Left hindlimb (tissue), 1 donor: ENCODE results near the gene ZNF587.
"Not testable (repeated sequence)": the region's sequence is repeated elsewhere in the genome, so short reads cannot be mapped to it uniquely, and the experiment has no call there.

Experiments
- DNase-seq: peaks from one replicate; pipeline ENCODE4 v3.0.0-alpha.2; 2018

The ZNF587 gene

DNA sequence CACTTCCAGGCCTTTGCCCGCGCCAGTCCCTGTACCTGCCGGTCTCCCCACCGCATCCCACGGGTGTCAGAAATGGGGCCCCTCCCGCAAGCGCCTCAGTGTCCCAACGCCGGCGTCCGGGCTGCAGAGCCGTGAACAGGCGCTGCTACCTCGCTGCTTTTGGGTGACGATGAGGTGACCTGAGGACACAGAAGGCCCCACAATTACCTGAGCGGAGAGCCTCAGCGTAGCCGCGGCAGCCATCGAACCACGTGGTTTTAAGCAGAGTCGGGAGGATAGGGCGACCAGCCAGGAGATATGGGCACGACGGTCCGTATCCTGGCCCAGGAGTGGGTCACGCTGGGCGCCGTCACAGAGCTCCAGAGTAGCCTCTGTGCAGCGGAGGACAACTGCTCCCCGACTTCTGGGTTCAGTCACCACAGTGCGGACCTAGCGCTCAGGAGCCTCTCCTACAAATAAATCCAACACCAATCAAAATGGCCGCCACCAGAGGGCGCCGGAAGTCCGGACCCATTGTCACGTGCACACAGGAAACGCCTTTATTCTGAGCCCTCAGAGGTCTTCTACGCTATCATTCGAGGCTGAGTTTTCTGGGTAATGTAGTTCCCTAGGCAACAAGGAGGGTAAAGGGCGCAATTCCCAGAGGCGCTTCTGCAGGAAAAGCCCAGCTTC, 39.0 kb downstream of the ZNF587 start, which contains the start of gene ZNF814:
ZNF814 (minus strand) TSS at position 478 of the 672 bp plus-strand sequence; CDS start at position 243, 235 bp downstream.
- peak; percentile 90 for DNase-seq

DNA sequence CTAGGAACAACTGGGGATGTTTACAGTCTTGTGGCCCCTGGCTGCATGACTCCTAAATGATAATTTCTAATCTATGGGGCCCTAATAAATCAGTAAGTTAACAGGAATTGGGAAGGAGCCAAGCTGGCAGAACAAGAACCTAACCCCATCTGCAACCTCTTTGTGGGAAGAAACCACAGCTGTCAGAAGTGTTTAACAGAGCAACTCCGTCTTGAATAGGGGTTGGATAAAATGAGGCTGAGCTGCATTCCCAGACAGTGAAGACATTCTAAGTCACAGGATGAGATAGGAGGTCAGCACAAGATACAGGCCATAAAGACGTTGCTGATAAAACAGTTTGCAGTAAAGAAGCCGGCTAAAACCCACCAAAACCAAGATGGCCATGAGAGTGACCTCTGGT, 41.0 kb downstream of the ZNF587 start:
- DNase-seq: not testable (repeated sequence)

DNA sequence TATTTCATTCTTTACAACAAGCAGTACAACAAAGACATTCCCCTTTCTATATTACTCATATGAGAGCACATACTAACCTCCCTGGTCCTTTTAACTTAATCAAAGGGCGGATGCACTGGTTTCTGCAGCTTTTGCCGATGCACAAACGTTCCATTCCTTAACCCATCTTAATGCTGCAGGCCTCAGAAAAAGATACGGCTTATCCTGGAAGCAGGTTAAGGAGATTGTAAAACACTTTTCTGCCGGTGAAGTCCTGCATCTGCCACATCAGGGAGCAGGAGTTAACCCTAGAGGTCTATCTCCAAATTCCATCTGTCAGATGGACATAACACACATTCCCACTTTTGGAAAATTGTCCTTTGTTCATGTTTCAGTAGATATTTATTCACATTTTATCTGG, 50.7 kb downstream of the ZNF587 start:
- no peak for DNase-seq

DNA sequence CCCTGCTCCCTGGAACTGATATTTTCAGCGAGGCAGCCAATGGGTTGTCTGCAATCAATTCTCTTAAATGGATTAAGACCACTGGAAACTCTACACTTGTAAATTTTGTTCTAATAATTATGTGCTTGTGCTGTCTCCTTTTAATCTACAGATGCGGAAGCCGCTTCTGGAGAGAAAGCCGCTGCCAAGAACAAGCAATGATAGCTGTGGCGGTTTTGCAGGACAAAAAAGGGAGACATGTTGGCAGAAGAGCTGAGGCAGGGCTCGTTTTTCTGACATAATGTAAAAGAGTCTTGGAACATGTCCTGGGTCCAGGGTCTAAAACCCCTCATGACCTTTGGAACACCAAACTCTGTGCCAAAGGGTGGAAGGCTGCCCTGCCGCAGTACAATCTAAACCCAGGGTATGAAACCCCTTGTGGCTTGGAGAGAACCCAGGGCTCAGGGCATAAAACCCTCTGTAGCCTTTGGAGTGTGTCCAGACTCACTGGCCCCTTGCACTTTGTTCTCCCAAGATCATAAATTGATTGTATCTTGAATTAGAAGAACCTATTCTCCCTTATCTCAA, 54.0 kb downstream of the ZNF587 start:
- DNase-seq: no peak

DNA sequence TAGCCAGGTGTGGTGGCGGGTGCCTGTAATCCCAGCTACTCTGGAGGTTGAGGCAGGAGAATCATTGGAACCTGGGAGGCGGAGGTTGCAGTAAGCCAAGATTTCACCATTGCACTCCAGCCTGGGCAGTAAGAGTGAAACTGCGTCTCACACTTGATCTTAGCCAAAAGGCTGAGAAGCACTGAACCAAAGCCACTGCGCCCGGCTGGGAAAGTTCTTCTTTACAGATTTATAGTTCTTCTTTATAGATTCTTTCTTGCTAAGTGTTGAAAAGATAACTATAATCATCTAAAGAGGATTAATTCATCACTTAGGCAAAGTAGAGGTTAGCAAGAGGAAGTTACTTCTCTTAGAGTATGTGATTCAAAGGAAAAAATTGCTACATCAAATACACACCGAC, 55.6 kb downstream of the ZNF587 start:
- no peak for DNase-seq

DNA sequence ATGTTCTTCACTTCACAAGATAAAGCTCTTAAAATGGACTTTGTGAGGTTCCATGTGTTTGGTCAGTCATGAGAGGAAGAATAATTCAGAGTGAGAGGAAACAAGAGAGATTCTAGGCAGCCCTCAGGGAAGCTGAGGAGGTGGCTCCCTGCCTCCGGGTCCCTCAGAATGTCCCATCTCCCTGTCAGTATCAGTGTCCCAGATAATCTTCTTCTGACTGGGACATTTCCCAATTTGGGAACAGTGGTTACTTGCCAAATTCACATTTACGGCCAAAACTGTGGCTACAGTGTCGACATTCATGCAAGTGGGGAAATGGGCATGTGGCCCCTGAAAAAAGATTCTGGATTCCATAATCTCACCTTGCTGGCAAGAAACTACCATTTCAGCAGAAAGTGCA, 57.7 kb downstream of the ZNF587 start:
- DNase-seq: no peak

DNA sequence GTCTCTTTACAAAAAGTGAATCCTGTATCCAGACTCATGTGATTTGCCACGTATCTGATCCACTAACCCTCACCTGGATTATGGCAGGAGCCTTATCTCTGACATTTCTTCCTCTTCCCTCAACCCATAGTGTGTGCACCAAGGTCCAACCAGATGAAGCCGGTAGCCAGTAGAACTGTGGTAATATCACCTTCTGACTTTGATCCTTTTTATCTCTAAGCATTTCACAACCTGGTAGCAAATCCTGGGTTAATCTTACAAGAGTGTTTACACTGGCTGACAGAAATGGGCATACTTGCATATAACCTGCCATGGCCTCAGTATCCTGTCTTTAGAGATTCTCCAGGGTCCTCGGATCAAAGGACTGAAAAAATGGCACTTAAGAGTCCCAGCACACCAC, 64.9 kb downstream of the ZNF587 start:
- no peak for DNase-seq
